CD4-positive, alpha-beta T cell treated with Interferon gamma for 1 hour (primary cell): ENCODE measurements around the gene DLG2.
"Not testable (repeated sequence)": the region's sequence is repeated elsewhere in the genome, so short reads cannot be mapped to it uniquely, and the experiment has no call there.

Experiments
- DNase-seq: peaks from one replicate; pipeline ENCODE4 v3.0.0-alpha.2; 2020

Gene DLG2

GRCh38 chr11:84413549-84413948 is 1213.6 kb downstream of the DLG2 start:
- no peak for DNase-seq

DNA sequence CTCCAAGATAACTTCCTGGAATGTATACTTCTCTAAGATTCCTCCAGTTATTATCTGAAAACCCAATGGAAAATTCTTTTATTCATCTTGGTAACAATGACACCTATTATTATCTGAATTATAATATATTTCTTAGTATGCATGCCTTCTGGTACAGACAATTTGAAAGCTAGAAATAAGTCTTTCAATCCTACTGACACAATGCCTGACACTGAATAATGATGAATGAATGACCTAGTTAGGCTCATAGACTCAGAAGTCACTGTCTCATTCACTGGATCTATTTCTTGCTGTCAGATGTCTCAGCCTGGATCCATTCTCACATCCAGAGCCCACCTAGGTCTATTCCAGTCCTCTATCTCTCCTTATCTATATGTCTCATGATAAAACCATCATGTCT is 1214.3 kb downstream of the DLG2 start:
- no peak for DNase-seq

DNA sequence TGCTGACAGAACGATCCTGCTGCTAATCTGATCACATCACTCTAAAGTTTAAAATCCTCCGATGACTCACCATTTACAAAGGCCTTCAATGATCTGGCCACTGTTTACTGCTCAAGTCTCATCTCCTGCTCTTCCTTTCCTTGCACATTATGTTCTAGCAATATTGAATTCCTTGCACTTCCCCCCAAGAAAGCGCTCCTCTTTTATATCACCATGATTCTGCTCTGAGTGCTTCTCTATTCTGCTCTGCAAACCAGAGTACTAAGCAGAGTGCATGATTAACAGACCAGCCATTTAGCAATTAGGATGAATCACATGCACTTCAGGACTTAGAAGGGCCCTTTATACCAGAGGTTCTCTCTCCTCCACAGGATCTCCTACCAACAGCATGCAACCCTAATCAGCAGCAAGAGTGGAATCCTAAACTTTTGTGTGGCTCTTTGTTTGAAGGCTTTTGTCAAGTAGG is 1218.2 kb downstream of the DLG2 start:
- no peak for DNase-seq

DNA sequence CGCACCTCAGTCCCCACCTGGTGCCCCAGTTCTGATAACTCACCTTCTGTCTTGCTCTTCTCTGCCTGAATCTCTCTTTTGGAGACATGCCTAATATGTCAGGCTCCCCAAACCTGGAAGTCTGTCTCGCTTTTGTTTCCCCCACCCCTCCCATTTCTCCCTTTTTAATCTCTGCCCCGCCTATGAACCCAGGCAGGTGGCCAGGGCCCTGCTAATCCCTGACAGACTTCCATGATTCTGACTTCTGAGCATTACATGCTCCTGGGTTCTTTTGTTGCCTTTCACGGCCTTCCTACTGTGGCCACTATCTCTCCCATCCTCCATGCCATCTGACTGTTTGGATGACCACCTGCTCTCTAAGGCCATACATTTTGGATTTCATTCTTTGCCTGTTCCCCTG is 1220.1 kb downstream of the DLG2 start:
- DNase-seq: no peak

DNA sequence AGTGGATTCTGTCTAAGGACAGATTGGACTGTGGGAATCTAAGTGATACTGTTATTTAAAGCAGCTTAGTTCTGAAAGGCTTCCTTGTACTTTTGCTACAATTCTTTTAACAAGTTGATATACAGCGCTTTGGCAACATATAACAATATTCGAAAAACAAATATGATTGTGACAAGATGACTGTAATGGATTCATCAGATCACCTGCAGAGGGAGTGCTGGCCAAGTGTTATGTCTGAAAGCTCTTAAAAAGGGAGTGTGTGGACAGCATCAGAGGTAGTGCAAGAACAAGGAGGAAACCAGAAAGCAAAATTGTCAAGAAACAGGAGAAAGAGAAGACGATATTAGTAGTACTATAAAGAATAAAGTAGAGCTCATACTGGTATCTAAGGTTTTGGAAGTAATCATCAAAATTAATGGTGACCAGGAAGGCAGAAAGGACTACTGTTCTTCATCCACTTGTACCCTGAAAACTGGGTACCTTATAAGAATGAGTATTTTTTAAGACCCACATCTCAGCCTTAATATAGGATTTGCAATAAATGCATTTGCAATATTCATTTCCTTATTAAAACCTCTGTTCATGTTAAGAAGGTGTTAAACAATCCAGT is 1229.0 kb downstream of the DLG2 start:
- DNase-seq: no peak

- DNase-seq: no peak
Measured at GRCh38 chr11:84396521-84396920, 1230.6 kb downstream of the DLG2 start.

- DNase-seq: no peak
Measured at GRCh38 chr11:84390441-84391078, 1236.6 kb downstream of the DLG2 start.

- DNase-seq: no peak
Measured at GRCh38 chr11:84389696-84390095, 1237.4 kb downstream of the DLG2 start.

- no peak for DNase-seq
Measured at GRCh38 chr11:84384731-84385130, 1242.4 kb downstream of the DLG2 start.

DNA sequence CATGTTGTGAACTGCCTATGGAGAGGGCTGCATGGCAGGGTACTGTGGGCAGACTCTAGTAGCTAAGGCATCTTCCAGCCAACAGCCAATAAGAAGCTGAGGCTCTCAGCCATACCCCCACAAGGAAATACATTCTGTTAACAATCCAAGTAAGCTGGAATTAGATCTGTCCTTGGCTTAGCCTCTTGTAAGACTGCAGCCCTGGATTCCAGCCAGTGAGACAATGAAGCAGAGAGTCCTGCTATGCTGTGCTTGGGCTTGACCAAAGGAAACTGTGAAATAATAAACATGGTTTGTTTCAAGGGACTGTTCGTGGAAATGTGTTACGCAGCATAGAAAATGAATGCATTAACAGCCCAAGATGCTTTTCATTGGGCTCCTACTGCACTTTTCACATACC is 1243.6 kb downstream of the DLG2 start:
- DNase-seq: no peak

DNA sequence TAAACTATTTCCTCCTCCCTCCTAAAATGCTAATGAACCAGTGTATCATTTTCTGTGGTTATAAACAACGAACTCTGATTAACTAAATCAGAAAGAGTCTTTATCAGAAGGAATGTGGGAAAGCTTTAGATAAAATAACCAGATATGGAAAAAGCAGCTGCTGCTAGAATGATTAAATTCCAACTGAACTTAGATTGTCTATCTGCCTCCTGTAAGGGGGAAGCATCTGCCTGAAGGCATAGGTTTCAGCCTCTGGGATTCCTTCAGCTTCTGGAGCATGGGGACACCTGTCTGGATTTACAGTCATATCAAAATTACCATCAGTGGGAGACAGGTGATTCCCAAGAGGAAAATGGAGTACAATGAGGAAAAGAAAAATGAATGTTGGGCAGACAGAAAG is 1245.5 kb downstream of the DLG2 start:
- no peak for DNase-seq

DNA sequence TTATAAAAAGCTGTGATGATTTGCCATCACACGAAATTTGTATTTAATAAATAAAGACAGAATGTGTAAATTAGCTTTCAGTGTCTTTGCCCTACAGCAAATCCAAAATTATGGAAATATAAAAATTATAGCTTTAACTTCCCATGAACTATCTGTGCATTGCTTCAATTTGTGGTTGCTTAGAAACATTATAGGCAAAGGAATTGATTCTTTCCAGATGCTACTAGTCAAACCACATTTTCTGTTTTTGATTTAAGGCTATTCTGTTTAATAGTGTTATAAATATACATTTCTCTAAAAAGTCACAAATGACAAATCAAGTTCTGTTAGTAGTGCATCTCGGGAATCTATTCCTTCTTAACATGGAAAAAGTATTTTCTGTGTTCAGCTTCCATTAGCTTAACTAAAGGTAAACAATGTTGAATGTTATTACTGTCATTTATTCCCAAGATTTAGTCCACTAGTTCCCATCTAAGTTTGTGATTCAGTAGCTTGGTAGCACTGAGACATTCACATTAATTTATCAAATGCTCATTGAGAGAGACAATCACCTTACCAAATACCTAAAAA is 1254.7 kb downstream of the DLG2 start:
- no peak for DNase-seq

- no peak for DNase-seq
Measured at GRCh38 chr11:84358034-84358433, 1269.1 kb downstream of the DLG2 start.

- no peak for DNase-seq
Measured at GRCh38 chr11:84355911-84356310, 1271.2 kb downstream of the DLG2 start.

DNA sequence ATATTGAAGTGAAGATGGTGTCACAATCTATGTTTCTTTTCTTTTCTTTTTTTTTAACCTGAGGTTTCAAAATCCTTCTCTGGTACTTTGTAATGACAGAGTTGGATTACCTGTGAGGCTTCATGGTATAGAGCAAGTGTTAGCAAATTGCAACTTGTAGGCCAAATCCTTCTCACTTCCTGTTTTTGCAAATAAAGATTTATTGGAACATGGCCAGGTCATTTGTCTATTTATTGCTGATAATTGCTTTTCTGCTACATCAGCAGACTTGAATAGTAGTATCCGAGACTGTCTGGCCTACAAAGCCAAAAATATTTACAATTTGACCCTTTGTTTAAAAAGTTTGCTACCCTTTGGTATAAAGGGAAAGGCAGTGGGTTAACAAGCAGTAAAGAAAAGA is 1281.5 kb downstream of the DLG2 start:
- DNase-seq: no peak

GRCh38 chr11:84345027-84345426 is 1282.1 kb downstream of the DLG2 start:
- DNase-seq: no peak

GRCh38 chr11:84339796-84340195 is 1287.3 kb downstream of the DLG2 start:
- no peak for DNase-seq

DNA sequence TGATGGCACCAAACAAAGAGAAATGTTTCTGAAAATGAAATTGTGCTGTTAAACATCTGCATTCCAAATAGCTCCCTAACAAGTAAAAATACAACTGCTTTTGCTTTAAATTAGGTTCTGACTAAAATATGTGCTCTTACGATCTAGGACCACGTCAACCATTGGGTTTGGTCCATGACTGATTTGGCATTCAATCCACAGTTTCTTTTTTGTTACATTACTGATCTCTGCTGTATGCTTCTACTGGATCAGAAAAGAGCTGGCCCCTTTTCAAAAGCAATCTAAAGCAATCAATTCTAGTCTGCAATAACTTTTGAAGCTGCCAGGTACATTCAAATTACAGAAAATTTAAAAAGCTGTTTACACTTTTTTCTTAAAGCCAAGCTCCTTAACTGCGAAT is 1293.9 kb downstream of the DLG2 start:
- DNase-seq: no peak

- DNase-seq: no peak
Measured at GRCh38 chr11:84322211-84322610, 1304.9 kb downstream of the DLG2 start.

GRCh38 chr11:84319863-84320262 is 1307.3 kb downstream of the DLG2 start:
- DNase-seq: no peak

- no peak for DNase-seq
Measured at GRCh38 chr11:84316866-84317555, 1310.1 kb downstream of the DLG2 start.

- no peak for DNase-seq
Measured at GRCh38 chr11:84313830-84314359, 1313.2 kb downstream of the DLG2 start.

GRCh38 chr11:84310268-84310667 is 1316.9 kb downstream of the DLG2 start:
- no peak for DNase-seq

- DNase-seq: not testable (repeated sequence)
Measured at GRCh38 chr11:84308491-84308890, 1318.7 kb downstream of the DLG2 start.
